H1 (cell line): ENCODE results near the gene CDC27. TPM values are rescaled to one million over a fixed set of nuclear protein-coding genes. Genes with fewer than 3 reads are reported as not detected.

Source experiments
- CEBPB ChIP-seq: IDR thresholded peaks from 2 replicates; pipeline ENCODE4 v1.6.1; 2012; ENCODE audit warnings: low read depth, low read length
- CHD1 ChIP-seq: IDR thresholded peaks from 2 replicates; pipeline ENCODE4 v1.6.1; 2012; ENCODE audit warnings: low read depth, low read length, improper control_type of control experiment
- CREB1 ChIP-seq: IDR thresholded peaks from 2 replicates; pipeline ENCODE4 v1.6.1; 2012; ENCODE audit warnings: inconsistent platforms
- EGR1 ChIP-seq: IDR thresholded peaks from 2 replicates; pipeline ENCODE4 v1.6.1; 2011; ENCODE audit warnings: low read depth, low read length, borderline replicate concordance
- EP300 ChIP-seq, 2 experiments: IDR thresholded peaks; 1 replicate in 1 of 2; 2 replicates in 1 of 2; pipeline ENCODE4 v1.6.1; 2011 to 2012; ENCODE audit warnings: low read depth in 2 of 2, low read length in 2 of 2, mild to moderate bottlenecking in 2 of 2, borderline replicate concordance in 1 of 2, inconsistent platforms in 1 of 2, moderate library complexity in 1 of 2
- FOSL1 ChIP-seq: IDR thresholded peaks from 2 replicates; pipeline ENCODE4 v1.6.1; 2011; ENCODE audit warnings: mild to moderate bottlenecking, low read depth, low read length, moderate library complexity; ENCODE audit not compliant: insufficient read depth
- GABPA ChIP-seq: IDR thresholded peaks from 2 replicates; pipeline ENCODE4 v1.6.1; 2011; ENCODE audit warnings: mild to moderate bottlenecking, low read length, moderate library complexity, borderline replicate concordance; ENCODE audit not compliant: insufficient read depth
- GTF2F1 ChIP-seq: IDR thresholded peaks from 2 replicates; pipeline ENCODE4 v1.6.1; 2012; ENCODE audit warnings: low read depth, low read length, improper control_type of control experiment, borderline replicate concordance
- JUND ChIP-seq: IDR thresholded peaks from 2 replicates; pipeline ENCODE4 v1.6.1; 2011; ENCODE audit warnings: mild to moderate bottlenecking, improper control_type of control experiment, low read length
- MAFK ChIP-seq: IDR thresholded peaks from 2 replicates; pipeline ENCODE4 v1.6.1; 2012; ENCODE audit warnings: low read depth, mild to moderate bottlenecking, improper control_type of control experiment, low read length
- NANOG ChIP-seq: IDR thresholded peaks from 2 replicates; pipeline ENCODE4 v1.6.1; 2011; ENCODE audit warnings: low read length, low read depth, mild to moderate bottlenecking, inconsistent platforms; ENCODE audit not compliant: insufficient read depth, poor library complexity, severe bottlenecking
- POLR2A ChIP-seq, 2 experiments: IDR thresholded peaks; 1 replicate in 1 of 2; 2 replicates in 1 of 2; pipeline ENCODE4 v1.6.1; 2011; ENCODE audit warnings: low read depth in 2 of 2, low read length in 2 of 2, mild to moderate bottlenecking in 2 of 2; ENCODE audit errors: control extremely low read depth in 1 of 2
- POLR2AphosphoS5 ChIP-seq: IDR thresholded peaks from 2 replicates; pipeline ENCODE4 v1.6.1; 2011; ENCODE audit warnings: low read depth, low read length
- RAD21 ChIP-seq, 2 experiments: IDR thresholded peaks in 1 of 2; conservative IDR thresholded peaks in 1 of 2; 2 replicates each; pipeline ENCODE4 v1.6.1; 2011; ENCODE audit warnings: low read depth in 2 of 2, low read length in 2 of 2, improper control_type of control experiment in 1 of 2, inconsistent platforms in 1 of 2, mild to moderate bottlenecking in 1 of 2, moderate library complexity in 1 of 2
- SIN3A ChIP-seq, 2 experiments: IDR thresholded peaks in 1 of 2; conservative IDR thresholded peaks in 1 of 2; 2 replicates each; pipeline ENCODE4 v1.6.1; 2011 to 2012; ENCODE audit warnings: low read length in 2 of 2, improper control_type of control experiment in 1 of 2, low read depth in 1 of 2, mild to moderate bottlenecking in 1 of 2
- SP4 ChIP-seq: IDR thresholded peaks from 2 replicates; pipeline ENCODE4 v1.6.1; 2012; ENCODE audit warnings: low read length, inconsistent platforms
- TBP ChIP-seq: IDR thresholded peaks from 2 replicates; pipeline ENCODE4 v1.6.1; 2011; ENCODE audit warnings: low read depth, low read length, improper control_type of control experiment
- TCF12 ChIP-seq: IDR thresholded peaks from 2 replicates; pipeline ENCODE4 v1.6.1; 2011; ENCODE audit warnings: low read depth, mild to moderate bottlenecking, low read length
- TEAD4 ChIP-seq: IDR thresholded peaks from 2 replicates; pipeline ENCODE4 v1.6.1; 2012; ENCODE audit warnings: low read depth, low read length, inconsistent platforms, mixed read lengths
- ZNF274 ChIP-seq: IDR thresholded peaks from 2 replicates; pipeline ENCODE4 v1.7.0; 2012; ENCODE audit warnings: low read length, borderline replicate concordance; ENCODE audit errors: extremely low read depth
- polyA plus RNA-seq, 7 experiments: library from polyadenylated mRNA; depleted of rRNA in 3 of 7; stranded (reverse) in 5 of 7; unstranded in 2 of 7; fragments of >200 nt in 5 of 7; fragments of 200-250 nt in 2 of 7; gene quantifications; 1 replicate in 5 of 7; 2 replicates in 1 of 7; 4 replicates in 1 of 7; pipeline versions ENCODE4 v1.2.1 to v1.2.3, GENCODE V29; 2011 to 2013; ENCODE audit warnings: missing spikeins in 2 of 7, mixed read lengths in 2 of 7
- total RNA-seq: library from RNA; stranded (reverse); fragmentation: NEBNext Ultra II Directional; extraction: Animal tissue kit (Norgen Biotek cat#: 25700); gene quantifications from 2 replicates; pipeline ENCODE4 v1.2.1, GENCODE V29; 2021
- TF ChIP-seq, protein P1 (sequence below): IDR thresholded peaks from 2 replicates; pipeline ENCODE4 v1.6.1; 2012; ENCODE audit warnings: inconsistent platforms
- TF ChIP-seq, protein P2 (sequence below): IDR thresholded peaks from 2 replicates; pipeline ENCODE4 v1.6.1; 2011; ENCODE audit warnings: low read depth, mild to moderate bottlenecking, low read length; ENCODE audit not compliant: insufficient read depth

Gene CDC27
- total and polyA plus RNA-seq, 2 of the 8 experiments (the other 6 are each of a cell fraction or from before 2014, with no cell fraction given) = 41.9 to 87.5 TPM

DNA sequence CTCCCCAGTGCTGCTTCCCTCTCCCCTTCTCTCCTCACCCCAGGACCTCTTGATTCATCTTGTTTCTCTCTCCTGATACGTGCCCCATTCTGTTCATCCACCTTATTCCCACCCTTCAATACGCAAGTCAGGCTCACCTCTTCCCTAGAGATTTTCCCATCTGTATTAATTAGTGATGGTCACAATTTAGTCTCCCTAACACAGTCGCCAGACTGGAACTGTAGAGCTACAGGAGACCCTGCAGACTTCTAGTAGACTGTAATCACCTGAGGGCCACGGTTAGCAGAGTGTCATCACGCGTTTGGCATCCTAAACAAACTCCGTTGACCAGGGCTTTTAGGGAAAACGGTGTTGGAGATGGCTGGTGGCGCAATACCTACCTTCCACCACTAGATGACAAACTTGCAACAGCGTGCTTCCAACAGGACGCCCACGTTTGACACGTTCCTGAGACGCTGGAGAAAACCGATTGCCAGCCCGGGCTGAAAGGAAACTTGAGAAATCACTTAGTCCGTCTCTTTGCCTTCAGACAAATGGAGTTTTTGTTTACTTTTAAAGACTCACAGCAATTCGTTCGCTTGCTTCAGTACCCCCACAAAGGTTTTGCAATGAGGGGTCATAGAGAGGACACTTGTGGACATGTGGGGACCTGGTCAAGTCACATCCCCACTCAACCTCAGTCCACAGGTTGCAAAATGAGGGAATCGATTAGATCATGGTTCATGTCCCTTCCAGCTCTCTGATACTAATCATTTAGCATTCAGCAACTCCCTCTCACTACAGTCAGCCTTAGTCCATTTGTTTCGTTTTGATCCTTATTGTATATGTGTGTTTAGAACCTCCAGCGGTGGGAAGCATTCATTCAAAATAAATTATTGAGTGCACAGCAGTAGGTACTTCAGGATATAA is 40.7 kb upstream of the CDC27 start (continued):
- TF ChIP-seq TCF12 = 0 out of 2 replicates have a peak, but pooled peaks have one; percentile 14
- 0 out of 2 replicates have a peak, but pooled peaks have one; percentile 30 for TF ChIP-seq JUND
- TF ChIP-seq GTF2F1 = peak; percentile 39; the same call in 1 of the 2 replicates
- TF ChIP-seq NANOG = no peak
- TF ChIP-seq TBP = 0 out of 2 replicates have a peak, but pooled peaks have one; percentile 25
- TF ChIP-seq EGR1 = peak; percentile 95
- TF ChIP-seq MAFK = no peak
- no peak for TF ChIP-seq FOSL1
- TF ChIP-seq TEAD4 = no peak
- no peak for TF ChIP-seq POLR2AphosphoS5
- no peak for TF ChIP-seq SP4
- TF ChIP-seq, protein P1, sequence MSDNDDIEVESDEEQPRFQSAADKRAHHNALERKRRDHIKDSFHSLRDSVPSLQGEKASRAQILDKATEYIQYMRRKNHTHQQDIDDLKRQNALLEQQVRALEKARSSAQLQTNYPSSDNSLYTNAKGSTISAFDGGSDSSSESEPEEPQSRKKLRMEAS = peak; percentile 86
- no peak for TF ChIP-seq EP300 (IDR thresholded peaks at IDR 0.05; ENCODE audit: borderline replicate concordance in 1 of 2, low read depth in 2 of 2, low read length in 2 of 2)
- TF ChIP-seq POLR2A (IDR thresholded peaks at IDR 0.05; ENCODE audit: control extremely low read depth in 1 of 2, low read depth in 2 of 2, low read length in 2 of 2) = no peak
- TF ChIP-seq ZNF274 = no peak
- TF ChIP-seq GABPA = no peak; the same call in 1 of the 2 replicates
- TF ChIP-seq, protein P2, sequence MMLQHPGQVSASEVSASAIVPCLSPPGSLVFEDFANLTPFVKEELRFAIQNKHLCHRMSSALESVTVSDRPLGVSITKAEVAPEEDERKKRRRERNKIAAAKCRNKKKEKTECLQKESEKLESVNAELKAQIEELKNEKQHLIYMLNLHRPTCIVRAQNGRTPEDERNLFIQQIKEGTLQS = no peak
- TF ChIP-seq CEBPB = peak; percentile 91
- peak; percentile 99 to 100 for TF ChIP-seq RAD21 (IDR thresholded peaks at IDR 0.05 in 1 of 2, conservative IDR thresholded peaks at IDR 0.05 in 1 of 2; ENCODE audit: low read depth in 2 of 2, low read length in 2 of 2)
- TF ChIP-seq CREB1 = peak; percentile 63; the same call in 1 of the 2 replicates
- TF ChIP-seq CHD1 = no peak
- TF ChIP-seq SIN3A (conservative IDR thresholded peaks at IDR 0.05 in 1 of 2, IDR thresholded peaks at IDR 0.05 in 1 of 2; ENCODE audit: low read depth in 1 of 2, low read length in 2 of 2) = peak in 1 of 2 experiments; percentile 45; a peak in 1 of 4 replicates
- TF ChIP-seq, all 59 proteins: peak for 13
